GM18505 (cell line): Measurements from ENCODE around the gene CENATAC.
"Not testable (repeated sequence)": the region's sequence is repeated elsewhere in the genome, so short reads cannot be mapped to it uniquely, and the experiment has no call there.

Source experiments
- ATAC-seq: cut with Tn5 transposase; IDR thresholded peaks from one replicate; pipeline ENCODE4 v1.9.1; 2021; ENCODE audit not compliant: unreplicated experiment
- POLR2A ChIP-seq: IDR thresholded peaks from 4 replicates; pipeline ENCODE4 v1.6.1; 2011; ENCODE audit warnings: borderline replicate concordance; ENCODE audit not compliant: insufficient read depth, insufficient read length; ENCODE audit errors: extremely low read depth

CENATAC gene

GRCh38 chr11:118975771-118976709 lies 21.9 kb upstream of the CENATAC start:
- no peak for TF ChIP-seq POLR2A
- ATAC-seq, result no peak

DNA sequence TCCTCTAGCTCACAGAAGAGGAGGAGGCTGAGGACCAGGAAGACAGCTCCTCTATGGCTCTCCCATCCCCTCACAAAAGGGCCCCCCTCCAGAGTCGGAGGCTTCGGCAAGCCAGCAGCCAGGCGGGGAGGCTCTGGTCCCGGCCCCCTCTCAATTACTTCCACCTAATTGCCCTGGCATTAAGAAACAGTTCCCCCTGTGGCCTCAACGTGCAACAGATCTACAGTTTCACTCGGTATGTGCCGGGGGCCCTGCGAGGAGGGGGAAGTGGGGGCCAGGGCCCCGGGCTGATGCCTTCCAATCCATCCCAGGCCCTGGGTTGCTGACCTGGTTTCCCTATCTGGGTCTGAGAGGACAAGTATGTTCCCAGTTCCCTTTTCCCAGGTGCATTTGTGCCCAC lies 18.5 kb upstream of the CENATAC start:
- TF ChIP-seq POLR2A, result no peak
- ATAC-seq, result no peak

GRCh38 chr11:118980191-118980881 lies 17.6 kb upstream of the CENATAC start:
- ATAC-seq, result no peak
- no peak for TF ChIP-seq POLR2A

DNA sequence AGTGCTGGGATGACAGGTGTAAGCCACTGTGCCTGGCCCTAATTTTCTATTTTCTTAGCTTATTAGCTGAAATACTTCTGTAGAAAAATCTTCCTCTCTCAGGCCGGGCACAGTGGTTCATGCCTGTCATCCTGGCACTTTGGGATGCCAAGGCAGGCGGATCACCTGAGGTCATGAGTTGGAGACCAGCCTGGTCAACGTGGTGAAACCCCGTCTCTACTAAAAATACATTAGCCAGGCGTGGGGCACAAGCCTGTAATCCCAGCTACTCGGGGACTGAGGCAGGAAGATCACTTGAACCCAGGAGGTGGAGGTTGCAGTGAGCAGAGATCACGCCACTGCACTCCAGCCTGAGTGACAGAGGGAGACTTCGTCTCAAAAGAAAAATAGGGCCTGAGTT lies 13.6 kb upstream of the CENATAC start:
- not testable (repeated sequence) for ATAC-seq

DNA sequence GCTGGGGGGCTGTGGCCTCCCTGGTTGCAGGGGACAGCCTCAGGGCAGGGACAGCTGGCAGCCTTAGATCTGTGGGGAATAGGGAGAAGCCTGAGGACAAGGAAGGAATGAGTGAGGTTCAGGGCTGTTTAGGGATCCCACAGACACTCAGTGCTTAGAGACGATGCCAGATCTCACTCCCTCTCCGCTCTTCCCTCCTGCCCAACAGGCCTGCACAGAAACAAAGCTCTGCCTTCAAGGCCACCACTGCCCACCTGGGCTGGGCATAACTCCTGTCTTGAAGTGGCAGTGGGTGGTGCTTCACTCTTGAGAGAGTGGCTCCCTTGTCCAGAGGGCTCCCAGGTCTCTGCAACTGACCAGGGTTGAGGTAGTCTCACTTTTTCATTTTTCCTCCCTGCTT lies 13.1 kb upstream of the CENATAC start:
- TF ChIP-seq POLR2A, result no peak
- ATAC-seq, result no peak

- no peak for TF ChIP-seq POLR2A
- ATAC-seq, result no peak
These were observed 9.7 kb upstream of the CENATAC start for GRCh38 chr11:118988280-118988679.

DNA sequence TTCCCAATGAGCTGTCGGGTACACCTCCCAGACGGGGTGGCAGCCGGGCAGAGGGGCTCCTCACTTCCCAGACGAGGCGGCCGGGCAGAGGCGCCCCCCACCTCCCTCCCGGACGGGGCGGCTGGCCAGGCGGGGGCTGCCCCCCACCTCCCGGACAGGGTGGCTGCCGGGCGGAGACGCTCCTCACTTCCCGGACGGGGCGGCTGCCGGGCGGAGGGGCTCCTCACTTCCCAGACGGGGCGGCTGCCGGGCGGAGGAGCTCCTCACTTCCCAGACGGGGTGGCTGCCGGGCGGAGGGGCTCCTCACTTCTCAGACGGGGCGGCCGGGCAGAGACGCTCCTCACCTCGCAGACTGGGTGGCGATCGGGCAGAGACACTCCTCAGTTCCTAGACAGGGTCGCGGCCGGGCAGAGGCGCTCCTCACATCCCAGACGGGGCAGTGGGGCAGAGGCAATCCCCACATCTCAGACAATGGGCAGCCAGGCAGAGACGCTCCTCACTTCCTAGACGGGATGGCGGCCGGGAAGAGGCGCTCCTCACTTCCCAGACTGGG lies 6.4 kb upstream of the CENATAC start:
- not testable (repeated sequence) for ATAC-seq

GRCh38 chr11:118996926-118997626 lies 862 bp upstream of the CENATAC start:
- TF ChIP-seq POLR2A, result no peak
- ATAC-seq, result peak; percentile 22

- no peak for TF ChIP-seq POLR2A
- ATAC-seq, result no peak
These were observed 415 bp downstream of the CENATAC start for GRCh38 chr11:118998388-118998717.

- TF ChIP-seq POLR2A, result no peak
- ATAC-seq, result no peak
These were observed 884 bp downstream of the CENATAC start for GRCh38 chr11:118998822-118999221.

DNA sequence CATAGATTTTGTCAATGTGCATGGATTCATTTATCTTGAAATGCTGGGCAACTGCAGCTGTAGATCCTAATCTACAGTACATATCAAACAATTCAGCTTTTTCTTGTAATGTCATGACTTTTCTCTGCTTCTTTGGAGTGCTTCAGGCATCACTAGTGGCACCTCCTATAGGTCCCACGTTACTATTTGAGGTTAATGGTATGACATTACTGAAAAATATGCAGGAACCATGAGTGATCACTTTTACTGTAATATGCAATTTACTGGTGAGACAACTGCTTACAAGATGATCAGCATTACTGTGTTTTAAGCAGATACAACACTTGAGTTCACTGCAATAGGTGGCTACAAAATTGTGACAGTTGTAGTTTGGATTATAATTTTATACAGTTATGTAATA lies 3.0 kb downstream of the CENATAC start:
- ATAC-seq, result no peak
- no peak for TF ChIP-seq POLR2A

DNA sequence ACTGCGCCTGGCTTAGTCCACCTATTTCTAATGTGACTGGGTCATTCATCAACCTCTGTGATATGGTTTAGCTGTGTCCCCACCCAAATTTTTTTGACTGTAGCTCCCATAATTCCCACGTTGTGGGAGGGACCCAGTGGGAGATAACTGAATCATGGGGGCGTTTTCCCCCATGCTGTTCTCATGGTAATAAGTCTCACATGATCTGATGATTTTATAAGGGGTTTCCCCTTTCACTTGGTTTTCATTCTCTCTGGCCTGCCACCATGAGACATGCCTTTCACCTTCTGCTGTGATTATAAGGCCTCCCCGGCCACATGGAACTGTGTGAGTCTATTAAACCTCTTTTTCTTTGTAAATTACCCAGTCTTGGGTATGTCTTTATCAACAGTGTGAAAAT lies 8.7 kb downstream of the CENATAC start:
- ATAC-seq, result no peak

GRCh38 chr11:119011476-119012053 lies 13.6 kb downstream of the CENATAC start:
- ATAC-seq, result no peak
- TF ChIP-seq POLR2A, result no peak

More for the DNA sequence above, 8.7 kb downstream of the CENATAC start:
- TF ChIP-seq POLR2A, result no peak

DNA sequence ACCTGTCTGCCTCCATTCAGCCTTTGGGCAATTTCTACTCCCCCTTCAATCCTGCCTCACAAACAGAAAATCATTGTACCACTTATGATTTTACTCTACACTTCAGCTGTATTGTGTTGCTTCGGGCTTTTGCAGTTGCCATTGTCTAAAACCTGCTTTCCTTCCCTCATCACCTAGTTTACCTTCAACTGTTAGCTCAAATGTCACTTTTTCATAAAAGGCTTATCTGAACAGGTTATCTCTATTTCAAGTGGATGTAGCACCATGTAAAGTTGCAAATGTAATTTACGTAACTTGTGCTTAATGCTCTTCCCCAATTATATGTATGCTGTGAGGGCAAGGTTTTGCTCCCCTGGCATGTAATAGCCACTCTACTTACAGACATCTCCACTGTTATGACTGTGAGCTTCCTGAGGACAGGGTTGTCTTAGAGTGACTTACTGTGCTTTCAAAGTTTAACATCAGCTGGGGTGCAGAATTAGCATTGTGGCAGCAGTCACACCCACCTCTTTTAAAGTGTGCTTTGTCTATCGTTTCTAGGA lies 14.8 kb downstream of the CENATAC start:
- no peak for ATAC-seq
- TF ChIP-seq POLR2A, result no peak
